HL-60/S4 treated with retinoic acid at 250 ng/mL for 4 days and 3 days (cell line): Measurements from ENCODE around the gene MZT1.
"Not testable (repeated sequence)": the region's sequence is repeated elsewhere in the genome, so short reads cannot be mapped to it uniquely, and the experiment has no call there.

Experiments used
- in situ Hi-C: fragments of 300-500 bp; cut with MboI; formaldehyde crosslinking; loops from 2 replicates; pipeline ENCODE4 v1.7.0; 2022; ENCODE audit warnings: low sequenced_read_pairs

The MZT1 gene, protein sequence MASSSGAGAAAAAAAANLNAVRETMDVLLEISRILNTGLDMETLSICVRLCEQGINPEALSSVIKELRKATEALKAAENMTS

DNA sequence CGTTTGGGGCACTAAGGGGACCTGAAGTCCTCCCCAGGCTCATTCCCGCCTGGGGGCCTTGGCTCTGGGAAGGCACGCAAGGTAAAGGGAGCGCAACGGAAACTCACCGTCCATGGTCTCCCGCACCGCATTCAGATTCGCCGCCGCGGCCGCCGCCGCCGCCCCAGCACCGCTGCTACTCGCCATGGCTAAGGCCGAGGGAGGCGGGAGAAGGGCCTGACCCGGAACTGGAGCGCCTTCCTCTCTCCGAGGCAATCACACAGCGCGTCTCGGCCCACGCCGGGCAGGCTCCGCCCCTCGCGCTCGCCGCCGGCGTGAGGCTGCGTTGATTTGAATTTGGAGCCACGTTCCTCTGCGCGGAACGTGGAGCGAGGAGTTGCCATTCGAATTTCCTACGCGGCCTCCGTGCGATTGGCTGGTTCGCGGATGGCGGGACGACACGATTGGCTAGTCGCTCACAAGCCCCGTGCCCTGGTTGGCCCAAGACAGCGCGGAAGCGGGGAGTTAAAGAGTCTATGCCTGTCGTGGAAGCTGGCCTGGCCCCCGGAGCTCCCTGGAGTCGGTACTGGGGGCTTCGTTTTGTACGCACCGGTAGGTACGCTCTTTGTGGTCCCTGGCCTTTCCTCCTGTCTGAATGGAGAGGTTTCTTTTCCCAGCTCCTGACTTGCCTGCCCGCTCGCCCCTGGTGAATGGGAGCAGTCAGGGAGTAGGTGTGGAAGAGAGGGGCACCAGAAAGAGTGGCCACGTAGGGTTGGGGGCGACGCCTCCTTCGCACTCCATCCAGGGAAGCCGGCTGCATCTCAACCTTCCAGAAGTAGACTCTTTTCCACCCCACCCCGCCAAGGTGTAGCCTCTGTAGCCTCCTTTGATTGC, at the start of gene MZT1, which contains the start of gene BORA:
TSS of gene MZT1 (minus strand) at position 213 of the 873 bp plus-strand sequence. CDS start at position 186, 27 bp downstream.
TSS of gene BORA (plus strand) at position 507 of the 873 bp plus-strand sequence. CDS start 1,018 bp downstream, outside the sequence.
- in situ Hi-C loops = no loop called here

DNA sequence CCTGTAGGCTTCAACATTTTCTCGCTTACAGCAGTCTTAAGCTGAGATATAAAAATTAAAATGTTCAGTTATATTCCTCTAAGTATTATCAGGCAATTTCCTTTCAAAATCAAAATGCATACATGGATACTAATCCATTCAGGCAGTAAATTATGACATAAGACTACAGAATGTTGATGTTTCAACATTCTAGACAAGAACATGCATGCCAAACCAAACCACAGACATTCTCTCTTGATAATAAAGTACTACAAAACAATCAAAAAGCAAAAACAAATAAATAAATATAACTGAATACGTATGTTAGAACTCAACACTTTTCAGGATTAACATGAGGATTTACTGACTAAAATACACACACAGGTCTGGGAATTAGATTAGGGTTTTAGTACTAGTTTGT, 46.6 kb upstream of the MZT1 start:
- in situ Hi-C loops = no loop called here

DNA sequence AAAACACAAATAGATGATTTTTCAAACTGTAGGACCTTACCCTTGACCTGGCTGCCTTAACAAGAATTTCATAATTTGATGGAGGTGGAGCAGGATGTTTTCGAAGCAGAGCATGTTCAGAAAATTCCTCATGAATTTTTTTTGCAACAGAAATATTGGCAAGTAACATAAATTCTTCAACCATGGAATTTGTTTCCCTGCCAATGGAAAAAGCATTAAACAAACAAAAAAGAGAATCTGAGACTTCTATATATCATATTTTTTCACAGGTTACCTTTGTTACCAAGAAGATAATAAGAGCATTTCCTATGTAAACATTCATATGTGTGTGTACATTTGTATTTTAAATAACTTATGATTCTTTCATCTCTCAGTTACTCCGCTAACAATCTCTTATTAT, 36.0 kb upstream of the MZT1 start:
- in situ Hi-C loops = no loop called here

DNA sequence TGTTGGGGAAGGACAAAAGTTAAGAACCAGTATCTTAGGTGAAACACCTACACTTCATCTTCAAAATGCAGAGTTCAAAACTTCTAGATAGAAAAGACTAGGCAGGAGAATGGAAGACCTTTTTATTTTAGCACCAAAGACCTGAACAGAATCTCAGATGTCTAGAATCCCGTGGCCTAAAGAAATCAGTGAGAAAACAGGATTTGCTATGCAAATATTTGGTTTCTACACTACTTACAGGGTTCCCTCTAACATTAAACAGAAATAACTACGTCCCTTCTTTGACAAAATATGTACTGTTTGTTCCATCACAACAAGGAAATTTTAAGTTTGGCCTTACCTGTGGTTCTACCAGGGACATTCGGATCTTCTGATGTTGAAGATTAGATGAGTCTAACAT, 32.8 kb upstream of the MZT1 start:
- in situ Hi-C loops = no loop called here

DNA sequence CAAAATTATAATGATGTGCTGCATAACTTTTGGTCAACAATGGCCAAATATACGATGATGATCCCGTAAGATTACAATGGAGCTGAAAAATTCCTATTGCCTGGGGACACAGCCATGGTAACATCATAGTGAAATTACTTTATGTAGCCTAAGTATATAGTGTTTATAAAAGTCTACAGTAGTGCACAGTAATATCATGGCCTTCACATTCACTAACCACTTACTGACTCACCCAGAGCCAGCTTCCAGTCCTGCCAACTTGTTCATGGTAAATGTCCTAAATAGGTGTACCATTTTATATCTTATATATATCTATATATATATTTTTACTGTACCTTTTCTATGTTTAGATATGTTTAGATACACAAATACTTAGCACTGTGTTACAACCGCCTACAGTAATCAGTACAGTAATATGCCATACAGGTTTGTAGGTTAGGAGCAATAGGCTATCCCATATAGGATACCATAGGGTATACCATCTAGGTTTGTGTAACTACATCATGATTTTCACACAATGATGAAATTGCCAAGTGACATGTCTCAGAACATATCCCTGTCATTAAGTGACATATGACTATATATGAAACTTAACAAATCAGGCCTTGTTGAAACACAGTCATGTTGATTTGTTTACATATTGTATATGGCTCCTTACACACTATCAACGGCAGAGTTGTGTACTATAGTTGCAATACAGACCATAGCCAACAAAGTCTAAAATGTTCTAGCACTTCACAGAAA, 30.5 kb upstream of the MZT1 start:
- in situ Hi-C loops = no loop called here

DNA sequence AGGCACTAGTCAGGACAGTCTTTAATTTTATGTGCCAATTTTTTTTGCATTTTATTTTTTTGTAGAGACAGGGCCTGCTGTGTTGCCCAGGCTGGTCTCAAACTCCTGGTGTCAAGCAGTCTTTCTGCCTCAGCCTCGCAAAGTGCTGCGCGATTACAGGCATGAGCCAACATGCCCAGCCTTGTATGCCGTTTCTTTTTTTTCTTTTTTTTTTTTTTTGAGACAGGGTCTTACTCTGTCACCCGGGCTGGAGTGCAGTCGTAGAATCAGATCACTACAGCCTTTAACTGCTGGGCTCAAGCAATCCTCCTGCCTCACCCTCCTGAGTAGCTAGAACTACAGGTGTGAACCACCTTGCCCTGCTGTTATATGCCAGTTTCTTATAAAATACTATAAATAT, 26.7 kb upstream of the MZT1 start:
- in situ Hi-C loops = no loop called here

DNA sequence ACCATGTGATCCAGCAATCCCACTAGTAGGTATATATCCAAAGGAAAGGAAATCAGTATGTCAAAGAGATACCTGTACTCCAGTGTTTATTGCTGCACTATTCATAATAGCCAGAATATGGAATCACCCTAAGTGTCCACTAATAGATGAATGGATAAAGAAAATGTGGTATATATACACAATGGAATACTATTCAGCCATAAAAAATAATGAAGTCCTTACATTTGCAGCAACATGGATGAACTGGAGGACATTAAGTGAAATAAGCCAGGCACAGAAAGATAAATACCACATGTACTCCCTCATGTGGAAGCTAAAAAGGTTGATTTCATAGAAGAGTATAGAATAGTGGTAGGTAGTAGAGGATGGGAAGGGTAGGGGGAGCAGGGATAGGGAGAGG, 23.8 kb upstream of the MZT1 start:
- in situ Hi-C loops = no loop called here

DNA sequence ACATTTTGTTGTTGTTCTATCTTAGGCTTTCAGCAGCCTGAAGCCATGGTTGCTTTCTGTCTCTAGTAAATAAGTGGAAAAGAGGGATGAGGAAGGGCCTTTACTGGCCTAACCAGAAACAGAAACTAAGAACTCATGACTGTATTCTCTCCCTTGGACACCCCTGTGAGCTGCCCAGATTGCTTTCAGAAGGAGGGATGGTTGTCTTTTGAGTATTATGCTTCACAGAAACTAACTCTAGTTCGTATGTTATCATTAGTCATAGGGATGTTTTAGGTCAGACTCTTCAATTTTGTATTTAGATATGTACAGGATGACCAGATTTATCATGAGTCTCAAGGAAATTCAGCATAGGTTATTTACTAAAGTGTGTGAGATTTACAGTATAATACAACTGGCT, 17.8 kb upstream of the MZT1 start:
- in situ Hi-C loops = no loop called here

DNA sequence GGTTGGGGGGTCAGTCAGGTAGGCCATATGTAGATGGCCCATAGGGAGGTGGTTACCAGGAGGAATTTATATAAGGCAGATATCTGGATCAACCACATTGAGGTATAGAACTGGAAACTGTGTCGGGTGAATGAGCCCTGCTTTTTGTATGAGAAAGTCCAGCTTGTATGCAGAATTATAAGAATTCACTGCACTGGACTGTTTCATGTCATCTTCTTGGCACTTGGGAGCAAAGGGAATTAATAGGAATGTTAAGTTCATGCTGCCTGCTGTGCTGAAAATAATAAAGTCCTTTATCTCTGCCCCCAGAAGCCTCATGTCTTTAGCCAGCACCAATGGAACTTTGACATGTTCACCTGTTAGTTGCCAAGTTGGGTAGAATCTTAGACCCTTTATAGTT, 12.6 kb upstream of the MZT1 start:
- in situ Hi-C loops = no loop called here

DNA sequence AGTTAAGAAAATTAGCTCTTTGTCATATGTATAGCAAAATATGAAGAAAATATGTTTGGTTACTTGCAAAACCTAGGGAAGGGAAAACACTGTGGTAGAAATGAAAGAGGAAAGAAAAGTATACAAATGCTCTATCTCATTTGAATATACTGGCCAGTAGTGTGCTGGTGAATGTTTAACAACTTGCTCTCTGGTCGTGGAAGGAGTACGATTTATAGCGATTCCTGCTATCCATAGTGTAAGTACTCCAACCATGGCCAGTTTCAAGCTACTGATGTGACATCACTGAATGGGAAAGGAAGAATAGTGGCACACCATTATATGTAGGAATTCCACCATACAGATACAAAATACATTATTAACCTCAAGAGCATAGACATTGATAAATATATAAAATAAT, 9.6 kb upstream of the MZT1 start:
- in situ Hi-C loops = no loop called here

DNA sequence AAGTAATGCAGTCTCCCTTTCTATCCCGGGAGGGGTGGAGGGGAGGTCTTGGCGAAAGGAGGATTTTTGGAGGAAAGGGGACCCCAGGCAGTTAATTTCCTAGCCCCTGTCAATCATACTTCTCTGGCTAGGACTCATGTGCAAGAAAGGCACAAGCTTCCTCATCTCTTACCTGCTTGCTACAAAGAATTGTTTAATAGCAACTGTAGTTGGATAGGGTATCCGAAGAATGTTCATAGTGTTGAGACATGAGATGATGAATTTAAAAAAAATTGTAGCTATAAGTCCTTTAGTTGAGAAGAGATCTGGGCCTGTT, 819 bp upstream of the MZT1 start:
- in situ Hi-C loops = no loop called here

DNA sequence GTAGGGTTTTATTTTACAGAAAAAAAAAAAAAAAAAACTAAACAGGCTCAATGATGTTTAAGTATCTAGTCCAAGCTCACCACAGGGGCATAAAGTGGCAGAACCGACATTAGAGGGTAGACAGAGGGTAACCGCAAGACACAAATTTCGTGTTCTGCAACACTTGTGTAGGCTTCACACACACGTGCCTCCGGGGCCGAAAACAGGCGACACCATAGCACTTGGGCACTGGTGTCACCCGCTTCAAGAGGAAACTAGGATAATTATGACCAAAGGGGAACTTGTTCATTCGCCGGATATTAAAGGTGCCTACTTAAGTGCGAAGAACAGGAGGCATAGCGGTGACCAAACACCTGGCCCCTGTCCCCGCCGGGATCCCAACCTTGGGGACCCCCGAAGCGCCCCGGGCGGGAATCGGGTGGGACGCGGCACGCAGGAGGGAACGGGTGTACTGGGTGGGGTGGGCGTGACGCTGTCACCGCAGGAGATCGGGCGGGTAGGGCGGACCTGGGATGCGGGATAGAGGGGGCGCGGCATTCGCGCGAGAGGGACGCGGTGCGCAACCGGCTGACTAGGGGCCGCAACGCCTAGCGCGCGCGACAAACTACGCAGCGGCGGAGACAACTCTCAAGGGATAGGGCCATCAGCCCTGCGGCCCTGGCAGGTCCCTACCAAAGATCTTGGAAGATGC, 558 bp downstream of the MZT1 start:
- in situ Hi-C loops = no loop called here

DNA sequence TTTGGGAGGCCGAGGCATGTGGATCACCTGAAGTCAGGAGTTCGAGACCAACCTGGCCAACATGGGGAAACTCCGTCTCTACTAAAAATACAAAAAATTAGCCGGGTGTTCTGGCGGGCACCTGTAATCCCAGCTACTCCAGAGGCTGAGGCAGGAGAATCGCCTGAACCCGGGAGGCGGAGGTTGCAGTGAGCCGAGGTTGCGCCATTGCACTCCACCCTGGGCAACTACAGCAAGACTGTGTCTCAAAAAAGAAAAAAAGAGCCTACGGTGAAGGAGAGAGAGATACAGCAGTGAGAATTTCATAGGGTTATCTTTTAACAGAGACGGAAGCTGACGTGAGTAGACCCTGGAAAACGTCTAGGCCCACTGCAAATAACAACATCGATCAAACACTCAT, 1.2 kb downstream of the MZT1 start:
- in situ Hi-C loops = not testable (repeated sequence)

DNA sequence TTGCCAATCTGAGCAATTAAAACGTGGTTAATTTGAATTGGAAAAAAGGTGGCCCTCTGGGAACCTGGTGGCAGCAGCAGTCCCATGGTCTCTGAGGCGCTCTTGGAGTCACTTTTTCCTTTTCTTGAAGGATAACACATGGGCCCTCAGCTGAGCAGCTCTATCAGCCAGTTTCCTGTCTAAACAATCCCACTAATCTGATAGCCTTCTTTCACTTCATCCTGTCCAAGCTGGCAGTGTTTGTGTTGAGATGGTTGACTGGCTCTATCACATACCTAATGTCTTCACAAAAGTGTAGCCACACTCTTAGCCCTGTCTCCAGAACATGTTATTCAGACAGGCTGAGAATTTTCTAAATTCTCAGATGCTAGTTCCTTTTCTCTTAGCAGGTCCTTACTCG, 10.7 kb downstream of the MZT1 start:
- in situ Hi-C loops = no loop called here

DNA sequence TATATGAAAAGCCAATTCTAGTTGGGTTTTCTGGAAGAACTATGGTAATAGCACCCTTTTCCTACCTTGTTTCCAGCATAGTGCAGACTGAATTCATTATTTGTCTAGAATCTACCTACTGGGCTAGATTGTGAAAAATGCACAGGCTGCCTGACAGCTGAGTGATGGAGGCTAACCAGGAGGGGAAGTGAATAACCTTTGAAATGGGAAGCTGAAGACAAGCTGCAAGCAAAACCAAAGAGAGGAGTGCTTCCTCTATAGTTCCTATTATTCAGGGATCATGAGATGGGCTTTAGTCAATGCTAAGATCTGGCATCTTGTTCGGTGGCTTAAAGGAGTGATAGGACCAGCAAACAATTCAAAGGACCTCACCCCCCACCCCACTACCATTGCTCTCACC, 26.9 kb downstream of the MZT1 start:
- in situ Hi-C loops = no loop called here

DNA sequence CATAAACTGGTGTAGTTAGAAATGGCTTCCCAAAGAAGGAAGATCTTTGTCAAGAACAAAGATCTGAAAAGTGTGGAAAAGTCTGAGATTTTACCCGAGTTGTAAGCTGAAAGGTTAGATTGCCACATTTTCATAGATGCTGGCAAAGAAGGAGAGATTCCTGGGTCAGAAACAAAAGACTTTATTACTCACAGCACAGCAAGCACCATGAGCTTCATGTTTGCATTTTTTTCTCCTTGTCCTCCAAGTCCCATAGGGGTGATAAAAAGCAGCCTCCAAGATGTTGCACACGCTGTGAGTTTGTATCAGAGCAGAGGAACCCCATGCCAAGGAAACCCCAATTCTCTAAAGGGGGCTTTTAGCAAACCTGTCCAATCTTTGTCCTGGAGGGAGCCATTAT, 29.3 kb downstream of the MZT1 start:
- in situ Hi-C loops = no loop called here

DNA sequence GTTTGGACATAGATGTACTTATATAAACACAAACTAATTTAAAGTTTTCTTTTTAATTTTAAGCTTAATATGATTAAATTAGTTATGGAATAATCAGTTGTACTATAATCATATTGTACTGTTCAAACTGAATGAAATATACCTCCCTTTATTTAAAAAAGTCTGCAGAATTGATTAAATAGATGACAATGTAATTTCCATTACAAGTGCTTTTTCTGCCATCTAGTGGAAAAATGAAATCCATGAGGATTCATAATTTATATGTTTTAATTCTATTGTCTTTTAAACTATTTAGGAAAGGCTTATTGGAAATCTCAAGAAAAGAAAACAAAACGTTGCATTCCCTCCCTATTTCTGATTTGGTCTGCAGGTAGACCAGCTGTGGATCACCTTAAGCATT, 30.9 kb downstream of the MZT1 start:
- in situ Hi-C loops = no loop called here

DNA sequence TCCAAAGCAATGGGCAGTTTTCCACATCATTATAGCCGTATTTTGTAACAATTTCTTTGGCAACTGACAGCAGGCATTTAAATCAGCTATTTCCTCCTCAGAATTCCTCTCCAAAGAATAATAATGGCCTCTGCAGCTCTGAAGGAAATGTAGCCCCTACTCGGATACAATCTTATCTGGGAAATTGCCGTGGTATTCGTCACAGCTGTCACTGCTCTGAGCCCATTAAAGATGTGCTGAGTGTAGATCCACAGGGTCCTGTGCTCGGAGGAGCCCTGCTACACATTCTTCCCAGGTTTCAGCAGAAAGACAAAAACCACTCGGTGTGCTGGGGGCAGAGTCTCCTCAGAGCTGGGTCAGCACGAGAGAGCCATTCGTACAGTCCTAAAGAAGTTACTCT, 33.1 kb downstream of the MZT1 start:
- in situ Hi-C loops = no loop called here

DNA sequence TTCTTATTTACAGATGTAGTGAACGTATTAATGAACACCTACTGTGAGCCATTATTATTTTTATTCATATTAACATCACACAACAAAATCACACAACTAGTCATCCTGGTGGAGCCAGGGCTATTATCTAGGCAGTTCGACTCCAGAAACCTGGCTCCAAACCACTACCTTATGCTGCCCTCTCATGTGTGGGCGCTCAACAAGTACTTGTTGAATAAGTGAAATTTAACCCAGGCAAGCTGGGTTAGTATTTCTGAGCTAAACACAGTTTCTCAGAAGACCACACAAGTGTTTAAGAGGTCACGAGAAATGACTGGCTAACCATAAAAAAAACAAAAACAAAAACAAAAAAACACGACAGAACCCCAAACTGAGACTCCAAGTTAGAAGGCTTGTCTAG, 33.6 kb downstream of the MZT1 start:
- in situ Hi-C loops = no loop called here

DNA sequence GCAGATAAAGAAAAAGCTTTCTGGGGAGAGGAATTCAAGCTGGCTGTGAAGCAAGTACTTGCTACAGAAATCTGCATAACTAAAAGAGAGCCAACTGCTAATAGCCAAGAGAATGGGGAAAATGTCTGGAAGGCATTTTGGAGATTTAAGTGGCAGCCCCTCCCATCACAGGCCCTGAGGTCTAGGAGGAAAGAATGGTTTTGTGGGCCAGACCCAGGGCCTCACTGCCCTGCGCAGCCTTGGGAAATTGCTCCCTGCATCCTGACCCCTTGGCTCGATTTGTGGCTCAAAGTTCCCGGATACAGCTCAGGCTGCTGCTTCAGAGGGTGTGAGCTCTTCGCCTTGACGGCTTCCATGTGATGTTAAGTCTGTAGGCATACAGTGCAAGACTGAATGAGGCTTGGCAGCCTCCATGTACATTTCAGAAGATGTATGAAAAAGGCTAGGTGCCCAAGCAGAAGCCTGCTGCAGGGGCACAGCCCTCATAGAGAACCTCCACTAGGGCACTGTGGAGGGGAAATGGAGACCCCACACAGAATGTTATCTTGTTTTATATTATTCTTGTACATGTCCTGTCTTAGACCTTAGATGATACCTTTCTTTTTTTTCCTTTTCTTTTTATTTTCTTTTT, 34.4 kb downstream of the MZT1 start:
- in situ Hi-C loops = no loop called here

DNA sequence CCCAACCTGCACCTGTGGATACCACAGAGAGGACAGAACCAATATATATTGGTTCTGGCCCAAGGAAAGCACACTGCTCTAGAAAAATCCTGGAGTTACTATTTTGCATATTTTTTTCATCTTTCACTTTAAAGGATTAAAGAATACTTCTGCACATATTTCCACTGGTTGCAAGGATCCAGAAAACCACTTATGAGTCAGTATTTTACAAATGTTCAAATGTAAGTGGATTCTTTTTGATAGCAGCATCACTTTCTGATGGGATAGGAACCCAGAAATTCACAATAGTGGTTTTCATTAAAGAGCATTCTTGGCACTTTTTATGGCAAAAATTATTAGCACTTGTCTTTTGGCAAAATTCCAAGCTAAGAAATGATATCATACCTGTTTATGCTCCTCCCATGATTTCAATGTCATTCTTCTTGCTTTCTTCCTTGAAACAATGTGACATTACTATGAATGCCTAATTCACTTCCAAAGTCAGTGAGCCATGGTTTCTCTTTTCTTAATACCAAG, 38.2 kb downstream of the MZT1 start:
- in situ Hi-C loops = no loop called here
